ENCODE measurements around the gene SNURF.
"Not testable (repeated sequence)": the region's sequence is repeated elsewhere in the genome, so short reads cannot be mapped to it uniquely, and the experiment has no call there.

The SNURF gene

GRCh38 chr15:24971772-24972171 lies 17.0 kb downstream of the SNURF start:
- DNase-seq = no peak

- not testable (repeated sequence) for DNase-seq
Observed at GRCh38 chr15:24972707-24973106, 17.9 kb downstream of the SNURF start.

- DNase-seq = no peak
Observed at GRCh38 chr15:24976932-24977331, 22.1 kb downstream of the SNURF start.

GRCh38 chr15:24977686-24978085 lies 22.9 kb downstream of the SNURF start:
- no peak for DNase-seq

GRCh38 chr15:24985224-24985623 lies 30.4 kb downstream of the SNURF start:
- no peak for DNase-seq

GRCh38 chr15:24986653-24987052 lies 31.9 kb downstream of the SNURF start:
- DNase-seq = no peak
